ENCODE data around the gene SHLD2.
"Not testable (repeated sequence)": the region's sequence is repeated elsewhere in the genome, so short reads cannot be mapped to it uniquely, and the experiment has no call there.

Gene SHLD2

DNA sequence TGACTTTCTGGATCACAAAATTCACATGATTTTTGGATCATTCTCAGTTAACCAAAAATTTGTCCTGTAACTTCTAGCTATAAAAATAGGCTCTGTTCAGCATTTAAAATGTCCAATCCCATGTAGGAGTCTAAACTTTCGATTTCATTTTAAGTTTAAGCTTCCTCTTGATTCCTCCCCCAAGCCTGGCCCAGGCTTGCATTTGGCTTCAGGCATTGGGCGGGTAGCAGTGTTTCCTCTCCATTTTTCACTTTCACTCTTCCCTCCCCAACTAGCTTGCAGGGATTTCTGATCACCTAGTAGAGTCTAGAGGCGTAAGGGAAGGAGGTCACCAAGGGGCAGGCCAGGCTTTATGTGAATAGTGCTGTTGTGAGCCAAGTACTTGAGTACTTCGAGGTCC lies 109.8 kb downstream of the SHLD2 start:
- DNase-seq (ENCODE audit: low read depth, low spot score); H3K27ac ChIP-seq: not testable (repeated sequence)

DNA sequence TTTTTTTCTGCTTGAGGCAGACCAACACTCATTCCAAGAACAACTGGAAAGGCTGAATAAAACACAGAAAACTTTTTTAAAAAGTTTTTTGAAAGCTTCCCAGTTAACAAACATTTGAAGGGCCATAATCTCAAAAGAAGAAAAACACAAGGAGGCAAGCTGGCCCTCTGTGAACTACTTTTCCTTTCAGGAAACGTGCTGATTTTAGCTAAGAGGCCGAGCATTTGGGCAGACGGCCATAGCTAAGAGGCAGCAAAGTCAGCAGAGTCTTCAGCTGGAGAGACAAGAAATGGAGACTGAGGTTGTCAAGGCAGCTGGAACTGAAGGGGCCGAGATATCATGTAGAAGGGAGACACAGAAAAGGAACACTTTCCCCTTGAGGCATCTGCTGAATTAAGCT lies 111.9 kb downstream of the SHLD2 start:
- not testable (repeated sequence) for DNase-seq (ENCODE audit: low read depth, low spot score); H3K27ac ChIP-seq

DNA sequence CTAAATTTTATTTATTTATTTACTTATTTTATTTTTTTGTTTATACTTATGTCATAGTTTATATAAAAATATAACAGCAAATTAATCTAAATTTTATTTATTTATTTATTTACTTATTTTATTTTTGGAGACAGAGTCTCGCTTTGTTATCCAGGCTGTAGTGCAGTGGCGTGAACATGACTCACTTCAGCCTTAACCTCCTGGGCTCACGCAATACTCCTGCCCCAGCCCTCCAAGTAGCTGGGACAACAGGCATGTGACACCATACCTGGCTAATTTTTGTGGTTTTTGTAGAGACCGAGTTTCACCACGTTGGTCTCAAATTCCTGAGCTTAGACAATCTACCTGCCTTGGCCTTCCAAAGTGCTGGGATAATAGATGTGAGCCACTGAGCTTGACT lies 115.3 kb downstream of the SHLD2 start:
- not testable (repeated sequence) for DNase-seq (ENCODE audit: low read depth, low spot score); H3K27ac ChIP-seq

DNA sequence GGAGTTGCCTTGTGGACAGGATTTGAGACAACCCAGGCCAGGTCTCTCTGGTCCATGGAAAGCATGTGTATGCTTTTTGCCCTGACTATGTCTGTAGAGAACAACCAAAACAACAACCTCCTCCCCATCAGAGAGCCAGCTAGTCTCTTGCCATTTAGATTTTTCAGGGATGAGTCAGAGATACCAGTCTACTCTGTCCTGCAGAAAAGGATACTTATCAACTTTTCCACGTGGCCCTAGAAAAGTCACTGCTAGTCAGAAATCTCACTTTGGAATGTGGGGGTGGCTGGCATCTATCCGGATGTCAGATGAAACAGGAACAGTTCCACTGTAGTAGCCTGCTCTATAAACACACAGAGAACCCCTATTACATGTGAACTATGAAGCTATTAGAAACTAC lies 116.8 kb downstream of the SHLD2 start:
- not testable (repeated sequence) for H3K27ac ChIP-seq; DNase-seq (ENCODE audit: low read depth, low spot score)

DNA sequence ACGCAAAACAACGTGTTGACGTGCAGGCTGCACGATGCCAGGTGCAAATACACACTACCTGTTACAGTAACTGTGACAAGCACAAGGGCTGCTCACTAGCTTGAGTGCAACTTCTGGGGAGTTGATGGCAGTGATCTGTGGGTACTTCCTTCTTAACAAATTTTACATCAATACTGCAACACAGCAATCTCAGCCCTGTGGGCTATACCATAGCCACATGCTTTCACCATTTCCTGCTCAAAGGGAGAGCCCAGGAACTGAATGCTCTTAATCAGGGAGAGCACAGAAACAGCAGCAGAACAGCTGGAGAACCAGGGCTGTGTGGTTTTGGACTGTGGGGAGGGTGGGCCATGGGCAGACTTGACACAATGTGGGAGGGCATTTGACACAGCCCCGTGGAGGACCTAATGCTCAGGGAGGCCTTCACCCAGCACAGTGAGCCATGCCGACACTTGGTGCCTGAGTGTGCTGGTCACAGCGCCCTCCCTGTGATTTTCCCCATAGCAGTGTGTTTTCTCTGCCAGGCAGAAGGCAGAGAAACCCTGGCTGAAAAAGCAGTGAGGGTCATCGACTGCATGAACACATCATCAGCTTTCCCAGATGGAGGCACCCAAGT lies 118.3 kb downstream of the SHLD2 start:
- not testable (repeated sequence) for H3K27ac ChIP-seq; DNase-seq (ENCODE audit: low read depth, low spot score)

DNA sequence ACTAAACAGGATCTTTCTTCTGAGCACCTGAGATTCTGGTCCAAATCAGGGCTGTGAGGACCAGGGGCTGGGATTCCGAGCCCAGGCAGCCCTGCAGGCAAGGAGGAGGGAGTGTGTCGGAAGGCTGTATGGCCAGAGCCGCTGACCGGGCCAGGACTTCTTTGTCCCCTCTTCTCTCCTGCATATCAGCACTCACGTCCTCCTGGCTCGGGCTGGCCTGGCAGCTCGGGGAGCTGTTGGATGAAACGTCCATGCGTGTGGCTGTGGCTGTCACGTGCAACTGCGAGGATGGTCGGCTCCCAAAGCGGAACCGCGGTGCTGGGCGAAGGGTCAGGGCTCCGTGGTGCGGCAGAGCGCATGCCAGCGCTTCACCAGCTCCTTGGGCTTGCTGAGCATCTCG lies 118.8 kb downstream of the SHLD2 start:
- not testable (repeated sequence) for H3K27ac ChIP-seq; DNase-seq (ENCODE audit: low read depth, low spot score)

DNA sequence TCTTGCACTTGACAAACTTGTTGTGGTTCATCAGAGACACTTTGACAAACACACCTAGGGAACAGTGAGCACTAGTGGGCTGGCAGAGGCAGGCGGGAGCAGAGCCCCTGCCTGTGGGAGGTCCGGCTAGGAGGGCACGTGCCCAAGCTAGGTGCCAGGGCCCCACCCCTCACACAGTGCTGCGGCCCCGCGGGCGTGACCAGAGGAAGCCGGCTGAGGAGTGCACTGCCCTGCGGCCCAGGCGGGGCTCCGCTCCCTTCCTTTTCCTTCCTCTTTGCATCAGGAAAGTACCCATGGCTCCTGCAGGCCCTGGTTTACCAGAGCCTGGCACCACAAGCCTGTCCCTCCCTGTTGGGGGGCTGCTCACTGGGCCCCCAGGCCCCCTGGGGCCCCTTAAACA lies 121.1 kb downstream of the SHLD2 start:
- not testable (repeated sequence) for DNase-seq (ENCODE audit: low read depth, low spot score); H3K27ac ChIP-seq

DNA sequence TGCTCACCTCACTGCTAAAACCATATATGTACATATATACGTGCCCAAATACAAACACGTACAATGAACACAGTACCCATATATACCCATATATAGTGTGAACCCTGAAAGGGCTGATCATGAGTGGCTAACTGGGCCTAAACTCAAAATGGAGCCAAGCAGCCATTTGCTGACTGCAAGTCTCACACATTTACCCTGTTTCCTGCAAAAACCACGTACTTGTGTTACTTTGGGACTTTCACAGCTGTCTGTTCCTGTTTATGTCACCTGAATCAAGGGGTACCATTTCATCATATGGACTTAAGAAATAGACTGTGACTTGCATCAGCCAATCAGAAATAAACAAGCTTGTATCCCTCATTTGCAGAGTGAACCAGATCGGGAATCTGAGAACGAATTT lies 124.4 kb downstream of the SHLD2 start:
- not testable (repeated sequence) for DNase-seq (ENCODE audit: low read depth, low spot score); H3K27ac ChIP-seq

DNA sequence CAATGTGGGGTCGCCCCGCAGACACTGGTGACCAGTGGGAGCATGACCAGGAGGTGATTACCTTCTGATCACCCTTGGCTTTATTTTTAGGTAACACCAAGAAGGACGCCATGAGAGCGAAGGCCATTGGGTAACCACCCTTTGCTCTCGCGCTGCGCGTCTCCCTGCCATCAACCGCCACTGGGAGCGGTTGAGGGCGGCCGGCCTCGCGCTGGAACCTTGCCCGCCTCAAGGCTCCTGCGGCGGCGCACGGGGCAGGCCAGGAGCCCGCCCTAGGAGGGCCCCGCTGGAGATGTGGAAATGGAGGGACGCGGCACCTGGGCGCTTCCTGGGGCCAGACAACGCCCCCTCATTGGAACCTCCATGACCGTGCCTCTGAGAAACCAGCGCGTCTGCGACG lies 127.8 kb downstream of the SHLD2 start:
- DNase-seq (ENCODE audit: low read depth, low spot score); H3K27ac ChIP-seq: not testable (repeated sequence)

DNA sequence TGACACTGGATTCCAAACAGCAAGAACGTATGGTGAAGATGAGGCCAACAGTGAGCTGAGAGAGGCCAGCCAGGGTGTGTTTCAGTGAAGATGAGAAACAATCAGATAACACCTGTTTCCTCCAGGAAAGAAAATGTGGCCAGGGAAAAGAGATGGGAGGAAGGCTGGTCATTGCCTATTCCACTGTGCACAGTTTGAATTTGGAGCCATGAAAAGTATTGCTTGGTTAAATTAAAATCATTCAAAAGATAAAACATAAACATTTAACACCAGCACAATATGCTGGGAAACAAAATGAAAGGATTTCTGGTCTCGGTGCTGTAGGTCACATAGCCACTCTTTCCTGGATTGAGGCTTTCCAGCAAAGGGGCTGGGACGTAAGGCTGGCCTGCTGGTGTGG lies 130.1 kb downstream of the SHLD2 start, which contains the start of gene NUTM2A:
Gene NUTM2A (plus strand): TSS at position 301 of the 400 bp plus-strand sequence. CDS start 383 bp downstream, outside the sequence.
- not testable (repeated sequence) for DNase-seq (ENCODE audit: low read depth, low spot score)

DNA sequence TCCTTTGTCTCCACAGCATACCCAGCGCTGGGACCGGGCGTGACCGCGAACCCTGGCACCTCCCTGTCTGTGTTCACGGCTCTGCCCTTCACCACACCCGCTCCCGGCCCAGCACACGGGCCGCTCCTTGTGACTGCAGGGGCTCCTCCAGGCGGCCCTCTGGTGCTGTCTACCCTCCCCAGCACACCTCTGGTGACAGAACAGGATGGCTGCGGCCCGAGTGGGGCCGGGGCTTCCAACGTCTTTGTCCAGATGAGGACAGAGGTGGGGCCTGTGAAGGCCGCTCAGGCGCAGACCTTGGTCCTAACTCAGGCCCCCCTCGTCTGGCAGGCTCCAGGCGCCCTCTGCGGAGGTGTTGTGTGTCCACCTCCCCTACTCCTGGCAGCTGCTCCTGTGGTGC lies 133.2 kb downstream of the SHLD2 start:
- DNase-seq (ENCODE audit: low read depth, low spot score); H3K27ac ChIP-seq: not testable (repeated sequence)

More for the DNA sequence above, 130.1 kb downstream of the SHLD2 start, which contains the start of gene NUTM2A:
- H3K27ac ChIP-seq: not testable (repeated sequence)

DNA sequence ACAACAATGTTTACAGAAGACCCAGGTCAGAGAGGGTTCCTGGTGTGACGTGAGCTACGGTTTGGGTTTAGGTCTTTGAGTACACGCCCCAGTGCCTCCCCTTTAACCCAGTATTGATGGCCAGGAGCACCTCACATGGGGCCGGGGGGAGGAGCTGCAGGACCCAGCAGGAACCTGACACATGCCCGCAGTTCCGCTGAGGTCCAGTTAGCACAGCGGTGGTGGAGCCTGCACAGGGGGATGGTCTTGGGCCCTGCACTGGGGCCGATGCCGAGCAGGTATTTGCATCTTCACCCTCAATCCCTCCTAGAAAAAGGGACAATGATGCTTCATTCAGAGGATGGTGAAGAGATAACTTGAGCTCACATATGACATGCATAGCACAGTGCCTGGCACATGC lies 134.2 kb downstream of the SHLD2 start:
- H3K27ac ChIP-seq; DNase-seq (ENCODE audit: low read depth, low spot score): not testable (repeated sequence)

DNA sequence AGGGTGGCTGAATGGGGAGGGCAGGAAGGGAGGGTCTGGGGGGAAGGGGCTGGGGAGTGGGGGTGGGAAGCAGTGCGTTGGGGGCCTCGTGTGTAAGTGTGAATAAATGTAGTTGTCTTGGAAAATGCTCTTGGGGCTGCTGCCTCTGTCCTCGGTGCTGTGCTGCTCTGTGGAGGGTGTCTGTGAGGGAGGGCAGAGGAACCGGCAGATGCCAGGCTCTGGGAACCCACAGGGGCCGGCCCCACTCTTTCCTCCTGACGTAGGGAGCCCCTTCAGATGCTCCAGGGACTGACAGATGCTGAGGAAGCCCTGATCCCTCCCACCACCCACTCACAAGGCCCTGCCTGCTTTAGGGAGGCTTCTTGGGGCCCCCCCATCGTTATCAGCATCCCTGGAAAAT lies 139.8 kb downstream of the SHLD2 start:
- not testable (repeated sequence) for DNase-seq (ENCODE audit: low read depth, low spot score); H3K27ac ChIP-seq

DNA sequence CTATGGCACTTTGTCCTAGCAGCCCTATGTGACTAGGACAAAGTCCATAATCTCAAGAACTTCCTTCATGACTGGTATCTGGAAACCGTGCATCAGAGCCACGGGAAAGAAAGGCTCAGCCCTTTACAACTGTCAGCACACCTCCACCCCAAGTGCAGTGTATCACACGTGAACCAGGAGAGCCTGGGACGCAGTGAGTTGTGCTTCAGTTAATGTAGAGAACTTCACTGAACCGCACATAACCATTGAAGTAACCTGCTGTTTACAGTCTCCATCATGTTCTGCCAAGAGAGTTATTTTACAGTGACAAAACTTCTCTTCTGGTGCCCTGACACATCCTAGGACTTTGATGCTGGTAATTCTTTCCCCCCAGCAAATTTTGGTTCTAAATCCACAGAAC lies 142.2 kb downstream of the SHLD2 start:
- DNase-seq (ENCODE audit: low read depth, low spot score); H3K27ac ChIP-seq: not testable (repeated sequence)

DNA sequence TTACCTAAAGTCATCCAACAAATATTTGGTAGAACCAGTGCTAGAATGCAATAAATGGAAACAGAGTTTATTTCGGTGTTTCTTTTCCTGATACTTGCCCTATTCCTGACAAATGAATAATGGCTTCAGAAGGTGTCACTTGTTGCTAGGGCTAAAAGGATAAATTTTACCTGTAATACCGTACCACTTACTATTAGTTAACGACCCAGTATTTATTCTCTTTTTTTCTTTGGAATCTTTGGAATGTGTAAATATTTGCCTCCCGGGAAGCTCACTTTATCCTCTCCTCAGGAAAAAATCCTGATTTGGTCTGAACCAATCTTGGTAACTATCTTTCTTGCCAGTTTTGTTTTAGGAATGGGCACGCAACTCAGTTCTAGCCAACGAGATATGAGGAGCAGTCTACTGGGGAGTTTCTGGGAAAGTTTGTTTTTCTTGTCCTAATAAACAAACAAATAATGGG lies 144.4 kb downstream of the SHLD2 start:
- not testable (repeated sequence) for H3K27ac ChIP-seq; DNase-seq (ENCODE audit: low read depth, low spot score)
